Measurements from ENCODE around the gene PTPRH. TPM values are rescaled to one million over a fixed set of nuclear protein-coding genes. Genes with fewer than 3 reads are reported as not detected.

The PTPRH gene
- total RNA-seq, 1 donor from 2014 or later, result not detected

DNA sequence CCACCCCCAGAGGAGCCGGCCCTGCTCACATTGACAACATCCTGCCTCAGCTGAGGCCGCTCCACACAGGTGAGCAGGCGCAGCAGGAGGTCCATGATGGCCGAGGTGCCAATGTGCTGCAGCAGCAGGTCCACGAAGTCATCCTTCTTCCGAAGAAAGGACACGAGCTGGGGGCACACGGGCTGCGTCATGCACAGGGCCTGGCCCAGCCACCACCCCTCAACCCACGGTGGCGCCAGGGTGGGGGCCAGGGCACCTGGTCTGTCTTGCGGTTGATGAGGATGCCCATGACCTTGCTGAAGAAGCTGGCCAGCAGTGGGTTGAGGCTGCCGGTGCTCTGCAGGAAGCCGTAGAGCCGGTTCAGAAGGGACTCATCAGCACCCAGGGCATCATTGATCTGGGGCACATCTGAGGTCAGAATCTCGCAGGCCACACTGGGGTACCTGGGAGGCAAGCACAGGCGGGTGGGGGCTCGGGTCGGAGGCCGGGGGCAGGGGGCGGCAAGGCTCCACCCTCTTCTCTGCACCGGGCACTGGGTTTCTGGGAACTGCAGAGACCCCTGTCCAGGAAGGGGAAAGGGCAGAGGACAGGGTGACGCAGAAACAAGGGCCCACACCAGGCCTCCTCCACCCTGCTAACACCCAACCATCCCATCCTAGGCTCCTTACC, 36.1 kb upstream of the PTPRH start:
- H3K27ac Mint-ChIP-seq (ENCODE audit: unreplicated experiment), result no peak overlapping the region
- H3K4me1 Mint-ChIP-seq (ENCODE audit: unreplicated experiment), result no peaks in the 10 kb centered on the region
- TF ChIP-seq, protein P1, sequence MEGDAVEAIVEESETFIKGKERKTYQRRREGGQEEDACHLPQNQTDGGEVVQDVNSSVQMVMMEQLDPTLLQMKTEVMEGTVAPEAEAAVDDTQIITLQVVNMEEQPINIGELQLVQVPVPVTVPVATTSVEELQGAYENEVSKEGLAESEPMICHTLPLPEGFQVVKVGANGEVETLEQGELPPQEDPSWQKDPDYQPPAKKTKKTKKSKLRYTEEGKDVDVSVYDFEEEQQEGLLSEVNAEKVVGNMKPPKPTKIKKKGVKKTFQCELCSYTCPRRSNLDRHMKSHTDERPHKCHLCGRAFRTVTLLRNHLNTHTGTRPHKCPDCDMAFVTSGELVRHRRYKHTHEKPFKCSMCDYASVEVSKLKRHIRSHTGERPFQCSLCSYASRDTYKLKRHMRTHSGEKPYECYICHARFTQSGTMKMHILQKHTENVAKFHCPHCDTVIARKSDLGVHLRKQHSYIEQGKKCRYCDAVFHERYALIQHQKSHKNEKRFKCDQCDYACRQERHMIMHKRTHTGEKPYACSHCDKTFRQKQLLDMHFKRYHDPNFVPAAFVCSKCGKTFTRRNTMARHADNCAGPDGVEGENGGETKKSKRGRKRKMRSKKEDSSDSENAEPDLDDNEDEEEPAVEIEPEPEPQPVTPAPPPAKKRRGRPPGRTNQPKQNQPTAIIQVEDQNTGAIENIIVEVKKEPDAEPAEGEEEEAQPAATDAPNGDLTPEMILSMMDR (IDR thresholded peaks at IDR 0.05; ENCODE audit: unreplicated experiment), result no peak
- peaks cover 10% of the 10 kb centered on the region for H3K27me3 Mint-ChIP-seq (ENCODE audit: unreplicated experiment)
- no peak overlapping the region for H3K4me3 Mint-ChIP-seq (ENCODE audit: unreplicated experiment)
- no peaks in the 10 kb centered on the region for H3K9me3 Mint-ChIP-seq (ENCODE audit: unreplicated experiment)
- H3K36me3 Mint-ChIP-seq (ENCODE audit: low read depth, unreplicated experiment), result peaks cover 24% of the 10 kb centered on the region
- no peak for DNase-seq (ENCODE audit: low spot score)

DNA sequence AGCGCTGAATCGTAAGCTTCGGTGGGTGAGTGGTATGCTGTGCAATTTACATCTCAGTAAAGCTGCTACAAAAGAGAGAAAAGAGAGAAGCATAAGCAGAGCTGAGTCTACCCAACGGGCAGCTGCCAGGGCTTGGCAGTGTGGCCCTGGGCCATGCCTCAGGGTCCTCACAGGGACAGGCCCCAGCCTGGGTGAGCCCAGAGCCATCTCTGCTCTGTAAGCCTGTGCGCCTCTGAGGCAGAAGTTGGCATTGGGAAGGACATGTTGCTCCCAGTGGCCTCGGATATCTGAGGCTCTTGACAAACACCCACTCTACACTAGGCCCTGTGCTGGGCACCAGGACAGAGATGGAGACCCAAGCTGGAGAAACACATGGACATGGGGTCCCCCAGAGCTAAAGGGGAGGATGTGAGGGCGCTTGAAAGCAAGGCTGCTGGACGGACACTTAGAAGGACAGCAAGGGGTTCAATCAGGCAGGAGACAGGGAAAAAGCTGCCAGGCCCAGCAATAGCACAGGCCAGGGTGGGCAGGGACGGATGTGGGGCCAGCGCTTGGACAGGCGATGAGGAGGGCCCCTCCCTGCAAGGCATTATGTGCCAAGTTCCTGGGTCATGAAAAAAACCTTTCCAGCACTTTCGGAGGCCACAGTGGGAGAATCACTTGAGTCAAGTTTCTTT, 34.8 kb upstream of the PTPRH start:
- TF ChIP-seq, protein P1 (IDR thresholded peaks at IDR 0.05; ENCODE audit: unreplicated experiment), result no peak
- Mint-ChIP-seq H3K27me3 (ENCODE audit: unreplicated experiment) (peaks cover 10% of the 10 kb centered on the region), H3K27ac (ENCODE audit: unreplicated experiment) (no peak overlapping the region), H3K36me3 (ENCODE audit: low read depth, unreplicated experiment) (peaks cover 28% of the 10 kb centered on the region), H3K9me3 (ENCODE audit: unreplicated experiment) (no peaks in the 10 kb centered on the region), H3K4me1 (ENCODE audit: unreplicated experiment) (no peaks in the 10 kb centered on the region), H3K4me3 (ENCODE audit: unreplicated experiment) (no peak overlapping the region)
- no peak for DNase-seq (ENCODE audit: low spot score)

DNA sequence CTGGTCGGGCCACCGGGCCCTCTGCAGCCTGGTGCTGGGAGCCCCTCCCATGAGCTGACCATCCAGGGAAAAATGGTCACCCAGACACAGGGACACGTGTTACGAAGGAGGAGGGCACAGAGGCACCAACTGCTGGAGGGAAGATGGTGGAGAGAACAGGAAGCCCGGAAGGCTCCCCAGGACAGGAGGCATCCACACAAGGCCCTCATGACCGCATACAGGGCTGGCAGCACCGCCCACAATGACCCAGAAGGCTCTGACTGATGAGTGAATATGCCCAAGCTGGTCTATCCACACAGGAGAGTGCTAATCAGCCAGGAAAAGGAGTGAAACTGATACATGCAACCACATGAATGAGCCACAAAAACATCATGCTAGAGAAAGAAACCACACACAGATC, 33.2 kb upstream of the PTPRH start:
- no peaks in the 10 kb centered on the region for H3K4me1 Mint-ChIP-seq (ENCODE audit: unreplicated experiment)

DNA sequence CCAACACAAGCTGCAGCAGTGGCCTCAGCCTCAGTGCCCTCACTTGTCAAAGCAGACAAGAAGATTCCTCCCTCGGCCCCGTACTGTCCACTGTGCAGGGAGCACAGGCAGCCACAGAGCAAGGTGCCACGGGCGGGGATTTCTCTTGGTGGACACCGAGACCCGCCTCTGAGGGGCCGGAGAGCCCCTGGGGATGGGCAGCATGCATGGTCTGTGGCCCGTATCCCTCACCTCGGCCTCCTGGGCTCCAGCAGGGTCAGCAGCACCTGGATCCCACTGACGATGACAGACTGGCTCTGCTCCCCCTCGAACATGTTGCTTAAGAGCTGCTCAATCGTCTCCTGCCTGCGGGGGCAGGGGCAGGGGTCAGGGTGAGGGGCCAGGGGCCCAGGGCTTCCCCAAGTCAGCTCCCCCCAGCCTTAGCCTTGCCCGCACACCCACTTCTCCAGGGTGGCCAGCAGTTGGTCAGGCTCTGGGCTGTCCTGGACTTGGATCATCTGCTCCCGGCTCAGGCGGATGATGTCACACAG, 32.7 kb upstream of the PTPRH start:
- Mint-ChIP-seq H3K36me3 (ENCODE audit: low read depth, unreplicated experiment) (peaks cover 42% of the 10 kb centered on the region), H3K27ac (ENCODE audit: unreplicated experiment) (no peak overlapping the region), H3K9me3 (ENCODE audit: unreplicated experiment) (no peaks in the 10 kb centered on the region), H3K4me1 (ENCODE audit: unreplicated experiment) (no peaks in the 10 kb centered on the region), H3K4me3 (ENCODE audit: unreplicated experiment) (no peak overlapping the region), H3K27me3 (ENCODE audit: unreplicated experiment) (peaks cover 9% of the 10 kb centered on the region)
- TF ChIP-seq, protein P1 (IDR thresholded peaks at IDR 0.05; ENCODE audit: unreplicated experiment), result no peak
- no peak for DNase-seq (ENCODE audit: low spot score)

More for the DNA sequence above, 33.2 kb upstream of the PTPRH start:
- Mint-ChIP-seq H3K36me3 (ENCODE audit: low read depth, unreplicated experiment) (peaks cover 37% of the 10 kb centered on the region), H3K27me3 (ENCODE audit: unreplicated experiment) (peaks cover 6% of the 10 kb centered on the region), H3K27ac (ENCODE audit: unreplicated experiment) (no peak overlapping the region), H3K4me3 (ENCODE audit: unreplicated experiment) (peak overlapping the region; percentile 21), H3K9me3 (ENCODE audit: unreplicated experiment) (no peaks in the 10 kb centered on the region)
- TF ChIP-seq, protein P1 (IDR thresholded peaks at IDR 0.05; ENCODE audit: unreplicated experiment), result no peak
- DNase-seq (ENCODE audit: low spot score), result no peak

Measured in endothelial cell (in vitro differentiated cells).